Measurements from ENCODE around the gene LYSMD1. TPM values are rescaled to one million over a fixed set of nuclear protein-coding genes. Genes with fewer than 3 reads are reported as not detected.

LYSMD1 gene
- total and polyA plus RNA-seq, 2 of the 8 experiments (the other 6 are each of a cell fraction or from before 2014, with no cell fraction given): 2.4 to 6.0 TPM

GRCh38 chr1:151144474-151145303, 21.0 kb downstream of the LYSMD1 start:
- DNase-seq (ENCODE audit: low read depth in 1 of 2, low spot score in 2 of 2): no peak
- no peak overlapping the region for H4K91ac ChIP-seq (replicated peaks; ENCODE audit: insufficient read length, low read length)
- H3K4me1 ChIP-seq (replicated peaks in 1 of 4; ENCODE audit: control insufficient read depth in 3 of 4, insufficient read depth in 4 of 4, low read length in 3 of 4): peaks cover 15 to 31% (median 21%) of the 10 kb centered on the region in 4 experiments
- H3K27me3 ChIP-seq (replicated peaks in 1 of 4; ENCODE audit: control insufficient read depth in 3 of 4, extremely low read depth in 1 of 4, insufficient read depth in 3 of 4, low read length in 3 of 4): peaks cover 0 to 17% (median 8%) of the 10 kb centered on the region in 4 experiments; a peak in 5 of 7 replicates
- ChIA-PET CTCF (ENCODE audit: partially characterized antibody) (interaction anchor here (0.7 to 4.7 kb wide), 11 partner anchors 10 to 63 kb away, joined by 3 to 54 read pairs (median 5); partner anchors contain the start of gene TNFAIP8L2), POLR2A (ENCODE audit: partially characterized antibody) (interaction anchor here (1.1 to 10.7 kb wide), 6 partner anchors 11 to 183 kb away, joined by 3 to 124 read pairs (median 5); partner anchors contain the start of genes LYSMD1, SCNM1 and TNFAIP8L2)
- H3K36me3 ChIP-seq (ENCODE audit: control insufficient read depth in 2 of 4, insufficient read depth in 4 of 4, low read length in 3 of 4): no peaks in the 10 kb centered on the region; a peak in 2 of 8 replicates
- peaks cover 16% of the 10 kb centered on the region for H3K23me2 ChIP-seq (ENCODE audit: low read depth, low read length)
- H3K18ac ChIP-seq (ENCODE audit: extremely low read depth, low read length): peak overlapping the region; percentile 17
- H3K4me2 ChIP-seq (ENCODE audit: insufficient read depth in 1 of 2, low read depth in 2 of 2, low read length in 2 of 2): peak overlapping the region; percentile 98 to 100
- no peaks in the 10 kb centered on the region for H3K9me3 ChIP-seq (ENCODE audit: insufficient read depth in 2 of 2, low read depth in 1 of 2, low read length in 1 of 2)
- no peaks in the 10 kb centered on the region for H4K20me1 ChIP-seq (replicated peaks in 1 of 2; ENCODE audit: control insufficient read depth in 1 of 2, insufficient read depth in 2 of 2, low read length in 2 of 2)
- no peak overlapping the region; the same call in 1 of the 2 replicates for H2BK20ac ChIP-seq (ENCODE audit: low read length)
- no peak overlapping the region for H3K56ac ChIP-seq (replicated peaks; ENCODE audit: insufficient read length, low read depth, low read length)
- no peak overlapping the region for H2AFZ ChIP-seq (ENCODE audit: low read length)
- H3K79me1 ChIP-seq (ENCODE audit: low read depth, low read length): peaks cover 5% of the 10 kb centered on the region; the same call in 1 of the 2 replicates
- peak overlapping the region; percentile 51; the same call in 1 of the 2 replicates for H2BK12ac ChIP-seq (ENCODE audit: low read depth, low read length)
- 0 out of 4 replicates have a peak, but pooled peaks of 1 of the 2 experiments have one; percentile 19 for TF ChIP-seq SIN3A (conservative IDR thresholded peaks at IDR 0.05 in 1 of 2, IDR thresholded peaks at IDR 0.05 in 1 of 2; ENCODE audit: low read depth in 1 of 2, low read length in 2 of 2)
- no peak for TF ChIP-seq JUND (IDR thresholded peaks at IDR 0.05; ENCODE audit: low read length)
- H3K14ac ChIP-seq (ENCODE audit: insufficient read length): no peak overlapping the region
- H4K5ac ChIP-seq (ENCODE audit: insufficient read length, low read depth, low read length): no peak overlapping the region
- H3K23ac ChIP-seq (ENCODE audit: insufficient read length): no peak overlapping the region
- H2BK15ac ChIP-seq (ENCODE audit: low read length): peak overlapping the region; percentile 81; the same call in 1 of the 2 replicates
- H2AK5ac ChIP-seq (ENCODE audit: low read depth, low read length): peak overlapping the region; percentile 20; the same call in 1 of the 2 replicates
- peak overlapping the region; percentile 47; the same call in 1 of the 2 replicates for H2BK5ac ChIP-seq (ENCODE audit: low read depth, low read length)
- H3K4me3 ChIP-seq (ENCODE audit: extremely low read depth in 1 of 4, insufficient read depth in 2 of 4, low read depth in 3 of 4, low read length in 4 of 4): peak overlapping the region; percentile 81 to 88 (median 85); a peak in 6 of 8 replicates
- H3K27ac ChIP-seq (ENCODE audit: low read depth, low read length): no peak overlapping the region
- peak overlapping the region; percentile 11 for H3K4ac ChIP-seq (replicated peaks; ENCODE audit: insufficient read length, low read depth, low read length)
- no peaks in the 10 kb centered on the region for H3K79me2 ChIP-seq (ENCODE audit: control insufficient read depth in 1 of 2, insufficient read depth in 2 of 2, low read length in 2 of 2)
- 58% methylated on average over 6 of the region's 7 CpGs; no CpG with 5 or more reads in 1 of the 2 experiments for WGBS, 2 experiments (ENCODE audit: extremely low coverage in 1 of 2, insufficient coverage in 1 of 2, insufficient read length in 1 of 2, insufficient replicate concordance in 2 of 2, low coverage in 1 of 2, low lambda C conversion rate in 2 of 2, missing lambda C conversion rate in 1 of 2)
- 0 out of 7 replicates have a peak overlapping the region, but pooled peaks of 1 of the 4 experiments have one; percentile 42 for H3K9ac ChIP-seq (replicated peaks in 1 of 4; ENCODE audit: extremely low read depth in 1 of 4, low read depth in 3 of 4, low read length in 3 of 4)
- no peak overlapping the region for H2BK120ac ChIP-seq (replicated peaks; ENCODE audit: low read depth, low read length)
- no peak for FAIRE-seq
- H4K8ac ChIP-seq (ENCODE audit: extremely low read depth, insufficient read depth, low read length): no peak overlapping the region
